ENCODE results near the gene OR4D1.

Gene OR4D1

GRCh38 chr17:58153671-58154070 is 5.5 kb downstream of the OR4D1 start:
- DNase-seq (ENCODE audit: low read depth), result no peak

DNA sequence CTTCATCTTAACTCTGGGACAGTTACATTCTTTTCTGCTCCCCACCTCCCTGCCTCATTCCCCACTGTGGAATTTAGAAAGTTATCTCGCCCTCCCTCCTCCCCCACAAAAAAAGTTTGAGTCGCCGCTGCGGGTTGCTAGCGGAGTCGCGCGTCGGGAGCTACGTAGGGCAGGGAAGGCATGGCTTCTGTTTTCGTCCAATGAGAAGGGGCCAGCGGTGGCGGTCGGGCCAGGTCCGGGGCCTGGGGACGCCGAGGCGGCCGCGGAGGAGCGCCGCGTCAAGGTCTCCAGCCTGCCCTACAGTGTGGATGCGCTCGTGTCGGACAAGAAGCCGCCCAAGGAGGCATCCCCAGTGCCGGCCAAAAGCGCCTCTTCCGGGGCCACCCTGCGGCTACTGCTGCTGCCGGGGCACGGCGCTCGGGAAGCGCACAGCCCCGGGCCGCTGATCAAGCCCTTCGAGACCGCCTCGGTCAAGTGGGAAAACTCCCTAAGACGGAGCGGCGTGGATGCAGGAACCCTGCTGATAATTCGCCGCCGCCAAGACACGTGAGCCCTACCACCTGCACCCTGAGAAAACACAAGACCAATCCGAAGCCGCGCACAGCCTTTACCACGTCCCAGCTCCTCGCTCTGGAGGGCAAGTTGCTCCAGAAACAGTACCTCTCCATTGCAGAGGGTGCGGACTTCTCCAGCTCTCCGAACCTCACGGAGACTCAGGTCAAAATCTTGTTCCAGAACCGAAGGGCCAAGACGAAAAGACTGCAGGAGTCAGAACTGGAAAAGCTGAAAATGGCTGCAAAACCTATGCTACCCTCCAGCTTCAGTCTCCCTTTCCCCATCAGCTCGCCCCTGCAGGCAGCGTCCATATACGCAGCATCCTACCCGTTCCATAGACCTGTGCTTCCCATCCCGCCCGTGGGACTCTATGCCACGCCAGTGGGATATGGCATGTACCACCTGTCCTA is 8.9 kb downstream of the OR4D1 start:
- DNase-seq (ENCODE audit: low read depth), result no peak

DNA sequence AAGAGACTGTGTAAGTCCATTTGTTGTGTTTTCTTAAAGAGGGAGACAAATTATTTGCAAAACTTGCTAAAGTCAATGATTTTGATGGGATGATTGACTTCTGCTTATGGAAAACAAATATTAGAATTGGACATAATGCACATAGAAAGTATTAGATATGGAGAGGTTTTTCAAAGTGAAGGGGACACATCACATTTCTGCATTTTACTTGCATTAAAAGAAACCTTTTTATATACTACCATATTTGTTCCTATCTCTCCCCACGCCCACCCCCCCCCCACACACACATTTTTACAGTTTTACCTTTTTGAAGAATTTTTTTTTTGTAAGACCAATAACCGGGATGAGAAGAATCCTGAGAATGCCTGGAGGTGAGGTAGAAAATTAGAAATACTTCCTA is 10.0 kb downstream of the OR4D1 start:
- DNase-seq (ENCODE audit: low read depth), result no peak

- no peak for DNase-seq (ENCODE audit: low read depth)
Measured at GRCh38 chr17:58161566-58161965, 13.4 kb downstream of the OR4D1 start.

DNA sequence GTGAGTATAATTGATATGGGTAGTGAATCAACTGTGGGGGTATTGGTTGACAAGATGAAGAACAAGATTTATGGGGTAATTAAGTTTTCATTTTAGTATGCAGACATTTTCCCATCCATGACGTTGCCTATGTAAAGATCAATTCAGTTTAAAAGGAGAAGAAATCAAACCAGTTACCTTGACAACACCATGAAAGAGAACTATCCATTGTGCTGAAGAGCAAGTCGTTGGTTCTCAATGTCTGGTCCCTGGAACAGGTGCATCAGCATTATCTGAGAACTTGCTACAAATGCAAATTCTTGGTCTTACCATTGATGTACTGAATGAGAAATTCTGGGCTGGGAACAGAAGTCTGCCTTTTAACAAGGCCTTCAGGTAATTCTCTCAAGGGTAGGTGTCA is 17.8 kb downstream of the OR4D1 start:
- DNase-seq (ENCODE audit: low read depth), result no peak

DNA sequence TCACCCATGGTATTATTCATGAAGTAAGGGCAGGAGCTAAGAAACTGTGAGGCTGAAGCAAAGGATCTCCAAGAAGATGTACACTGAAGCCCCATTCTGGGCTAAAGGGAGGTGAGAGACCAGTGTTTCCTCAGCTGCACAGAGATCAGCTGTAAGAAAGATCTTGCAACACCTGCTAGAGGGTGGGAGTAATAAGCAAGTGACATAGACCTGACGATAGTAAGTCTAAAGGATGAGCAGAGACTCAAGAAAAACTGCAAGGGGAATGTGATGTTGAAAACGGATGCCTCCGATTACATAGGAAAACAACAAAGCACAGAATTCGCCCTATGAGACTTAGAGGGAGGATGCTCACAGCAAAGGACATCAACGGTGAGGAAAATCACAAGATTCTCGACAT is 18.5 kb downstream of the OR4D1 start, which contains the start of gene OR4D2:
Gene OR4D2, plus strand, starts transcription at position 301 of the 400 bp plus-strand sequence. CDS start 2,674 bp downstream, outside the sequence.
- no peak for DNase-seq (ENCODE audit: low read depth)

DNA sequence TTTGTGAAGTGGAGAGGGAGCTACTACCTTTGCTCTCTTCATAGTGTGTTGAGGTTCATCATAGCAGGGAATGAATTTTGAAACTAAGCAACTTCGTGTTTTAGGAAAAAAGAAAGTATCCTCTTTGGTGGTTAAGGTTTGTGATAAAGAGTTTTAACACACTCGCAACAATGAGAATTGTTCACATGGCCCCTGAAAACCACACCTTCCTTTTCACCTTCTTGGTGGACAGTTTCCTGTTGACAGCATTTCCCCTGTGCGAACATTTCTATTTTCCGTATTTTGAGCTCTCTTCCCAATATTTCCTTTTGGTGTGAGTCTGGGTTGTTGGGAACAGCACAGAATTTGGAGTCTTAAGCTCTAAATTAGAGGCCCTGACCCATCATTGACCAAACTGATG is 22.4 kb downstream of the OR4D1 start:
- no peak for DNase-seq (ENCODE audit: low read depth)

GRCh38 chr17:58172369-58173071 is 24.3 kb downstream of the OR4D1 start:
- DNase-seq (ENCODE audit: low read depth), result no peak

- DNase-seq (ENCODE audit: low read depth), result no peak
Measured at GRCh38 chr17:58174871-58175270, 26.7 kb downstream of the OR4D1 start.

- DNase-seq (ENCODE audit: low read depth), result no peak
Measured at GRCh38 chr17:58176200-58176599, 28.0 kb downstream of the OR4D1 start.

DNA sequence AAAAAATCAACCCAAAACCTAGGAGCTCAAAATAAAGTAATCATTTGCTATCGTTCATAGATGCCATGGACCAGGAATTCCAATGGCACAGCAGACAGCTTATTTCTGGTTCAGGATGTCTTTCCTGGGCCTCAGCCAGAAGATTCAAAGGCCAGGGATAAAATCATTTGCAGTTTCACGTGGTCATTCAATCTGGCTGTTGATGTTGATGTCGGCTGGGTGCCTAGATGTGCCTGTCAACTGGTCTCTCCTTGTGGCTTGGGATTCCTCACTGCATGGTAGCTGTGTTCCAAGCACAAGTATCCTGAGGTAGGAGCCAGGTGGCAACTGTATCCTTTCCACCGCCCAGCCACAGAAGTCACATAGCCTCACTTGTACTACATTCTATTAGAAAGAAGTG is 33.6 kb downstream of the OR4D1 start:
- DNase-seq (ENCODE audit: low read depth), result no peak

DNA sequence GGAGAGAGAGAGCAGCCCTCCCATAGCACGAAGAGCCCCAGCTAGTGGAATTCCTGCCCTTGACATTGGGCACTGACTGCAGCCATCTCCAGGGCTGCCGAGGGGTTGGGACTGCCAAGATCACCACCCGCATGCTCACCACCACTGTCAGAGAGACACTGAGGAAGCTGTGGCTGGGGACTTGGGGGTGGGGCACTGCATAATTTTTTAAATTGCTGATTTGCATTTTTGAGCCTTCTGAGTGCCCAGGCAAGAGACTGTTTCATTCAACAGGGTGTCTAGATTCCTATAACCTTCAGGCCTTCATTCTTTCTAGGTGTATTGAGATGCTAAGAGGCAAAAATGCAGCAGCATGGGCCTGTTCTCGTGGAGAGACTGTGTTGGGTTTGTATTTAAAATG is 35.3 kb downstream of the OR4D1 start:
- DNase-seq (ENCODE audit: low read depth), result no peak

GRCh38 chr17:58184308-58184985 is 36.3 kb downstream of the OR4D1 start:
- no peak for DNase-seq (ENCODE audit: low read depth)

GRCh38 chr17:58184986-58185761 is 37.0 kb downstream of the OR4D1 start:
- DNase-seq (ENCODE audit: low read depth), result no peak

GRCh38 chr17:58186591-58186990 is 38.4 kb downstream of the OR4D1 start:
- DNase-seq (ENCODE audit: low read depth), result no peak

GRCh38 chr17:58187063-58187462 is 38.9 kb downstream of the OR4D1 start:
- no peak for DNase-seq (ENCODE audit: low read depth)

- DNase-seq (ENCODE audit: low read depth), result no peak
Measured at GRCh38 chr17:58187675-58188074, 39.5 kb downstream of the OR4D1 start.

GRCh38 chr17:58189436-58190146 is 41.4 kb downstream of the OR4D1 start:
- no peak for DNase-seq (ENCODE audit: low read depth)

DNA sequence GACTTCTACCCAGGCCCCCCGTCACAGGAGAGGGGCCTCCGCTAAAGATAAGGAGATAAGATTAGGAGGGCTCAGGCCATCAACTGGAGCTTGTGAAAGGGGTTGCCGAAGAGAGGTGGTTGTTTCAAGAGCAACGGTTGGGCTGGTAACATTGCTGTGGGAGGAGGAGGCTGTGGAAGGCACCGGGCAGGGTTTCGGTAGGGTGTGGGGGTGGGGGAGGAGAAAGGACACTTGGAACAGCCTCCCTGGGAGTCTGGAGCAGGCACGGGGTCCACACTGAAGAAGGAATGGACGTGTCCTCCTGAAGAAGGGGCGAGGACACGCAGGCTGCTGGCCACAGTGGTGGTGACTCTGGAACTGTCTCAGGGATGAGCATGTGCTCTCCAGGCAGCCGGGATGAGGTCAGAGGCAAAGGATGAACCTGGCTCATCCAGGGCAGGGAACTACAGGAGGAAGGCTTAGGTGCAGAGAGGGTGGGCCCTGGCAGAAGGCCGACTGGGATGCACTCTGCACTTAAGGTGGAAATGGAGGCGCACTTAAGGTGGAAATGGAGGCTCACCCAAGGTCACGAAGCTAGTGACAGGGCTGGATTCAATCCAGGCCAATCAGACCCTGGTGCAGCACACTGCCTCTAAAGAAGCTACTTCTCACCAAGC is 43.2 kb downstream of the OR4D1 start:
- no peak for DNase-seq (ENCODE audit: low read depth)

- no peak for DNase-seq (ENCODE audit: low read depth)
Measured at GRCh38 chr17:58192612-58193011, 44.4 kb downstream of the OR4D1 start, which contains the start of gene EPX. TSS of gene EPX (plus strand) at chr17:58192726. CDS start at chr17:58192847, 121 bp downstream.

Data from CMK (cell line).